DOHH2 (cell line): ENCODE measurements around the gene CEP131.

Experiments used
- H3F3A ChIP-seq: fragments of 200-600 bp; sonication (generic), shearing (Covaris generic); 2 replicates; pipeline ENCODE4 v1.6.0; 2016; ENCODE audit warnings: antibody characterized with exemption, mild to moderate bottlenecking; ENCODE audit not compliant: control insufficient read depth, insufficient read depth
- H3K27ac ChIP-seq: fragments of 200-600 bp; sonication (generic); 2 replicates; pipeline ENCODE4 v1.5.1; 2014; ENCODE audit warnings: low read depth, mild to moderate bottlenecking, low read length, moderate library complexity
- H3K27me3 ChIP-seq: fragments of 200-600 bp; sonication (generic); 2 replicates; pipeline ENCODE4 v1.6.1; 2014; ENCODE audit warnings: mild to moderate bottlenecking, low read length, mixed read lengths; ENCODE audit not compliant: control insufficient read depth
- H3K36me3 ChIP-seq: fragments of 200-600 bp; sonication (generic); 2 replicates; pipeline ENCODE4 v1.6.1; 2014; ENCODE audit warnings: mild to moderate bottlenecking, low read length, moderate library complexity, mixed read lengths; ENCODE audit not compliant: control insufficient read depth
- H3K4me1 ChIP-seq: fragments of 200-600 bp; sonication (generic); 2 replicates; pipeline ENCODE4 v1.6.1; 2014; ENCODE audit warnings: mild to moderate bottlenecking, low read length, mixed read lengths; ENCODE audit not compliant: control insufficient read depth
- H3K4me2 ChIP-seq: fragments of 200-600 bp; sonication (generic); 2 replicates; pipeline ENCODE4 v1.6.0; 2014; ENCODE audit warnings: mild to moderate bottlenecking, low read length, moderate library complexity
- H3K4me3 ChIP-seq: fragments of 200-600 bp; sonication (generic); 2 replicates; pipeline ENCODE4 v1.5.1; 2014; ENCODE audit warnings: mild to moderate bottlenecking, low read length, mixed read lengths
- H3K79me2 ChIP-seq: fragments of 200-600 bp; sonication (generic); 2 replicates; pipeline ENCODE4 v1.6.1; 2014; ENCODE audit warnings: mild to moderate bottlenecking, low read length, mixed read lengths; ENCODE audit not compliant: control insufficient read depth
- H3K9me2 ChIP-seq: fragments of 200-600 bp; sonication (generic); replicated peaks from 2 replicates; pipeline ENCODE4 v1.6.1; 2014; ENCODE audit warnings: mild to moderate bottlenecking, low read length, mixed read lengths; ENCODE audit not compliant: control insufficient read depth
- H3K9me3 ChIP-seq: fragments of 200-600 bp; sonication (generic); 2 replicates; pipeline ENCODE4 v1.6.1; 2014; ENCODE audit warnings: antibody characterized with exemption, low read length, mixed read lengths; ENCODE audit not compliant: control insufficient read depth, insufficient read depth
- H4K20me1 ChIP-seq: fragments of 200-600 bp; sonication (generic); 2 replicates; pipeline ENCODE4 v1.6.0; 2014; ENCODE audit warnings: low read depth, mild to moderate bottlenecking, antibody characterized with exemption, low read length, moderate library complexity; ENCODE audit not compliant: control insufficient read depth, insufficient read depth
- CTCF ChIP-seq: fragments of 200-600 bp; sonication (generic); IDR thresholded peaks from one replicate; pipeline ENCODE4 v1.5.1; 2014; ENCODE audit warnings: antibody characterized with exemption, mild to moderate bottlenecking, low read depth, low read length; ENCODE audit not compliant: poor library complexity, severe bottlenecking
- EZH2phosphoT487 ChIP-seq: fragments of 200-600 bp; sonication (generic); IDR thresholded peaks from 2 replicates; pipeline ENCODE4 v1.6.1; 2017; ENCODE audit warnings: borderline replicate concordance, mild to moderate bottlenecking, antibody characterized with exemption, low read length, moderate library complexity, mixed read lengths

CEP131 gene

DNA sequence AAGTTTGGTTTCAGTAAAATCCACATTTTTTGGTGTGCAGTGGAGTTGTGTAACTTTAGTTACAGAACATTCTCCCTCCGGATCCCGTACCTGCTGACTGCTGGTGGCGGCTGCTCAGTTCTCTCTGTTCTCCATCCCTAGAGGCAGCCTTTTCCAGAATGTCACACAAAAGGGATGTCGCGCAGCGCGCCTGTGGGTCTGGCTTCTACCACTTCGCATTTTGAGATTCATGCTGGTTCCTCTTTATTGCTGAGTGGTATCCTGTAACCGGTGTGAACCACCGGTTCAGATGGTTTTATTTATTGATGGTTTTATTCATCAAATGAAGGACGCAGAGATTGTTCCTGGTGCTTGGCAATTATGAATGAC, 981 bp upstream of the CEP131 start:
- no peak for TF ChIP-seq EZH2phosphoT487
- TF ChIP-seq CTCF, result no peak
- peak overlapping the region; percentile 36; the same call in 1 of the 2 replicates for H3K4me2 ChIP-seq
- no peak overlapping the region for H3K27ac ChIP-seq
- H3K36me3 ChIP-seq, result 0 out of 2 replicates have a peak, but pooled peaks cover 2% of the 10 kb centered on the region
- H3K9me3 ChIP-seq, result no peaks in the 10 kb centered on the region
- no peaks in the 10 kb centered on the region for H3K9me2 ChIP-seq
- peaks cover 6% of the 10 kb centered on the region; the same call in 1 of the 2 replicates for H3F3A ChIP-seq
- H4K20me1 ChIP-seq, result no peaks in the 10 kb centered on the region
- peak overlapping the region; percentile 35; the same call in 1 of the 2 replicates for H3K4me3 ChIP-seq
- H3K27me3 ChIP-seq, result no peaks in the 10 kb centered on the region
- H3K79me2 ChIP-seq, result peaks cover 12% of the 10 kb centered on the region
- peaks cover 31% of the 10 kb centered on the region for H3K4me1 ChIP-seq

- peak overlapping the region; percentile 97 for H3K4me2 ChIP-seq
- H3K9me2 ChIP-seq, result no peaks in the 10 kb centered on the region
- H3K4me1 ChIP-seq, result peaks cover 19% of the 10 kb centered on the region
- H3K27ac ChIP-seq, result no peak overlapping the region
- no peaks in the 10 kb centered on the region for H4K20me1 ChIP-seq
- no peak for TF ChIP-seq EZH2phosphoT487
- no peak for TF ChIP-seq CTCF
- peaks cover 3% of the 10 kb centered on the region; the same call in 1 of the 2 replicates for H3F3A ChIP-seq
- H3K36me3 ChIP-seq, result no peaks in the 10 kb centered on the region
- no peaks in the 10 kb centered on the region for H3K27me3 ChIP-seq
- peak overlapping the region; percentile 98 for H3K4me3 ChIP-seq
- H3K9me3 ChIP-seq, result no peaks in the 10 kb centered on the region
- H3K79me2 ChIP-seq, result peaks cover 12% of the 10 kb centered on the region
Observed at GRCh38 chr17:81222620-81222905, 202 bp downstream of the CEP131 start.

DNA sequence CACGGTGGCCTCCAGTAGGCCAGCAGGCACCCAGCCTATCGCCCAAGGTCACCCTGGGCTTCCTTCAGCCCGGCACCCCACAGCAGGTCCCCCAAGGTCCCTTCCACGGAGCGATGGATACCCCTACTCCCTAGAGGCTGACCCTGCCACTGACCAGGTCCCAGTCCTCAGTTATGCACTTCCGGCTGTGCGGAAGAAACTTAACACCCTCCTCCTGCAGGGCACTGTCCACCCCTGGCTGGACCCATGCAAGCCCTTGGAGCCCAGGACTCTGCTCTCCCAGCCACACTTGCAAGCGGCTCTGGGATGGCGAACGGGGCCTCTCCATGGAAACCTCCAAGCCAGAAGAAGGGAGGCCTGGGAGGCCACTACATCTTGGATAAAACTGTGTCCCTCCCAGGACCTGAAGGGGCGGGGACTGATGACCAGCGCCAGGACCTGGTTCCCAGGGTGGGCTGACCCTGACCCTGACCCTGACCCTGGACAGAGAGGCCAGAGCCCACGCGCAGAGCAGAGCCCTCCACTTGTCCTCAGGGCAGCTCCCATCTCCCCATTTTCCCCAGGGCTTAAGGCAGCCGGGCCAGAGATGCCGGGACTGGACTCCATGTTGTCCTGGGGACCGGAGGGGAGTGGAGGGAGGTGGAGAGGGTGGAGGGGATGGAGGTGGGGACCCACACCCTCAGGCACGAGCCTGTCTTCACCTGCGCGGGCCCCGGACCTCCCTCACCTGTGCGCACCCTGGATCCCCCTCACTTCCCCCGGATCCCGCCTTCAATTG, 734 bp downstream of the CEP131 start:
- Histone ChIP-seq H3K9me3 (no peaks in the 10 kb centered on the region), H3K27ac (no peak overlapping the region), H3K79me2 (peaks cover 12% of the 10 kb centered on the region), H3K36me3 (no peaks in the 10 kb centered on the region), H3K4me1 (peaks cover 18% of the 10 kb centered on the region), H3K4me2 (peak overlapping the region; percentile 97), H4K20me1 (no peaks in the 10 kb centered on the region), H3K9me2 (no peaks in the 10 kb centered on the region), H3F3A (peaks cover 3% of the 10 kb centered on the region; the same call in 1 of the 2 replicates), H3K27me3 (no peaks in the 10 kb centered on the region), H3K4me3 (peak overlapping the region; percentile 98)
- TF ChIP-seq CTCF (no peak), EZH2phosphoT487 (no peak)
